KMS-11 (cell line): ENCODE results near the gene BCS1L.
"Not testable (repeated sequence)": the region's sequence is repeated elsewhere in the genome, so short reads cannot be mapped to it uniquely, and the experiment has no call there.

Source experiments
- H2AFZ ChIP-seq: fragments of 200-600 bp; sonication (generic); 2 replicates; pipeline ENCODE4 v1.6.1; 2016; ENCODE audit warnings: antibody characterized with exemption, mixed run types, low read depth
- H3K27ac ChIP-seq: fragments of 200-600 bp; sonication (generic); 2 replicates; pipeline ENCODE4 v1.6.1; 2016; ENCODE audit warnings: mild to moderate bottlenecking, mixed run types
- H3K27me3 ChIP-seq: fragments of 200-600 bp; sonication (generic); 2 replicates; pipeline ENCODE4 v1.6.1; 2017; ENCODE audit warnings: mild to moderate bottlenecking, low read depth, mixed run types, moderate library complexity; ENCODE audit not compliant: insufficient read depth
- H3K36me3 ChIP-seq: fragments of 200-600 bp; sonication (generic); 2 replicates; pipeline ENCODE4 v1.6.1; 2017; ENCODE audit warnings: mild to moderate bottlenecking, mixed run types; ENCODE audit not compliant: insufficient read depth
- H3K4me1 ChIP-seq: fragments of 200-600 bp; sonication (generic); 2 replicates; pipeline ENCODE4 v1.6.1; 2016; ENCODE audit warnings: mild to moderate bottlenecking, low read depth, mixed run types; ENCODE audit not compliant: poor library complexity, severe bottlenecking
- H3K4me2 ChIP-seq: fragments of 200-600 bp; sonication (generic); 2 replicates; pipeline ENCODE4 v1.7.0; 2016; ENCODE audit warnings: mild to moderate bottlenecking, mixed run types
- H3K4me3 ChIP-seq: fragments of 200-600 bp; sonication (generic); IDR thresholded peaks from 2 replicates; pipeline ENCODE4 v1.6.1; 2017; ENCODE audit warnings: low read depth, low read length, mixed read lengths; ENCODE audit not compliant: insufficient read depth
- H3K79me2 ChIP-seq: fragments of 200-600 bp; sonication (generic); 2 replicates; pipeline ENCODE4 v1.6.1; 2016; ENCODE audit warnings: low read depth, mixed run types; ENCODE audit not compliant: insufficient read depth
- H3K9ac ChIP-seq: fragments of 200-600 bp; sonication (generic); 2 replicates; pipeline ENCODE4 v1.6.1; 2016; ENCODE audit warnings: mild to moderate bottlenecking, mixed run types
- H4K20me1 ChIP-seq: fragments of 200-600 bp; sonication (generic); 2 replicates; pipeline ENCODE4 v1.6.1; 2016; ENCODE audit warnings: mild to moderate bottlenecking, mixed run types; ENCODE audit not compliant: insufficient read depth
- CTCF ChIP-seq: fragments of 200-600 bp; sonication (generic); conservative IDR thresholded peaks from 2 replicates; pipeline ENCODE4 v1.6.1; 2017; ENCODE audit warnings: low read depth, mild to moderate bottlenecking, antibody characterized with exemption, low read length, moderate library complexity, mixed read lengths

Gene BCS1L

DNA sequence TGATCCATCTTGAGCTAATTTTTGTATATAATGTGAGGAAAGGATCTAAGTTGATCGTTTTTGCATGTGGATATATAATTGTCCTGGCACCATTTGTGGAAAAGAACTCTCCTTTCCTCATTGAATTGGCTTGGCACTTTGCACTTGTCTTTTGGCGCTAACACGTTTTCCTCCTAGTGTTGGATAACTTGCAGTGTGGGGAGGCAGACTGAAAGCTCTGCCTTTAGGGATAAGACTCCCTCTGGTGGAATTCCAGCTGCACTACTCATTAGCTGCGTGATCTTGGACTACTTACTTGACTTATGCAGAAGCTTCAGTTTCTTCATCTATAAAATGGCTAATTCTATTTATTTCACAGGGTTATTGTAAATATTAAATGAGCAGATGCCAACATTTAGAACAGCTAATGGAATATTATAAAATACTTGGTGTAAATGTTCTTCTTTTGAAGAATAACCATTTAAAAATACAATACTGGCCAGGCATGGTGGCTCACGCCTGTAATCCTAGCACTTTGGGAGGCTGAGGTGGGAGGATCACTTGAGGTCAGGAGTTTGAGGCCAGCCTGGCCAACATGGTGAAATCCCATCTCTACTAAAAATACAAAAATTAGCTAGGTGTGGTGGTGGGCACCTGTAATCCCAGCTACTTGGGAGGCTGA, 28.0 kb downstream of the BCS1L start:
- not testable (repeated sequence) for H2AFZ ChIP-seq, H3K79me2 ChIP-seq, H3K4me1 ChIP-seq, H3K27me3 ChIP-seq, H3K4me3 ChIP-seq, H4K20me1 ChIP-seq, H3K36me3 ChIP-seq, H3K27ac ChIP-seq, H3K9ac ChIP-seq, H3K4me2 ChIP-seq
- TF ChIP-seq CTCF: peak; percentile 59

DNA sequence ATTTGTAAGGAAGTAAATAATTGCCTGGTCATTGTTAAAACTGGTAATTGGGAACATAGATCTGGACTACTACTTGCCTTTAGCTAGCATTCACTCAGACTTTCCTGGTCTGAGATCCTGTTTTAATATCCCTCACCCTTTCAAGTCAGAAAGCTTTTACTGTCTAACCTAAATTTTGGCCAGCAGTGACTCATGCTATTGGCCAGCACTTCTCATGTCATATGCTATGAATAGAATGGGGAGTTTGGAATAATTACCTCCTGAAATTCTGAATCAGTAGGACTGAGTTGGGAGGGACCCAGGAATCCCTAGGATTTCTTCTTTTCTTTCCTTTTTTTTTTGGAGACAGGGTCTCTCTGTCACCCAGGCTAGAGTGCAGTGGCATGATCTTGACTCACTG, 31.8 kb downstream of the BCS1L start:
- Histone ChIP-seq H3K9ac (no peak overlapping the region), H4K20me1 (no peaks in the 10 kb centered on the region), H3K27ac (no peak overlapping the region), H3K27me3 (no peaks in the 10 kb centered on the region), H3K79me2 (no peaks in the 10 kb centered on the region), H2AFZ (no peak overlapping the region), H3K4me1 (no peaks in the 10 kb centered on the region), H3K36me3 (no peaks in the 10 kb centered on the region), H3K4me2 (no peak overlapping the region), H3K4me3 (no peak overlapping the region)
- TF ChIP-seq CTCF: no peak

GRCh38 chr2:218694405-218695145, 35.1 kb downstream of the BCS1L start:
- TF ChIP-seq CTCF: no peak
- no peak overlapping the region for H3K9ac ChIP-seq
- no peak overlapping the region for H2AFZ ChIP-seq

GRCh38 chr2:218698885-218699284, 39.4 kb downstream of the BCS1L start:
- no peak overlapping the region for H3K27ac ChIP-seq

More at GRCh38 chr2:218694405-218695145, 35.1 kb downstream of the BCS1L start:
- H4K20me1 ChIP-seq: no peaks in the 10 kb centered on the region
- no peaks in the 10 kb centered on the region for H3K36me3 ChIP-seq
- H3K4me3 ChIP-seq: no peak overlapping the region
- H3K27me3 ChIP-seq: no peaks in the 10 kb centered on the region
- H3K27ac ChIP-seq: no peak overlapping the region
- H3K4me2 ChIP-seq: no peak overlapping the region
- no peaks in the 10 kb centered on the region for H3K4me1 ChIP-seq
- no peaks in the 10 kb centered on the region for H3K79me2 ChIP-seq

More at GRCh38 chr2:218698885-218699284, 39.4 kb downstream of the BCS1L start:
- no peak for TF ChIP-seq CTCF
- no peaks in the 10 kb centered on the region for H3K36me3 ChIP-seq
- no peak overlapping the region for H2AFZ ChIP-seq
- H3K4me3 ChIP-seq: no peak overlapping the region
- no peak overlapping the region for H3K9ac ChIP-seq
- H3K4me2 ChIP-seq: no peak overlapping the region
- no peaks in the 10 kb centered on the region for H3K27me3 ChIP-seq
- no peaks in the 10 kb centered on the region for H4K20me1 ChIP-seq
- H3K4me1 ChIP-seq: no peaks in the 10 kb centered on the region
- H3K79me2 ChIP-seq: no peaks in the 10 kb centered on the region
